BJ (cell line): ENCODE results near the gene ZNF273. TPM values are rescaled to one million over a fixed set of nuclear protein-coding genes. Genes with fewer than 3 reads are reported as not detected.
A peak's percentile ranks its signal among the peaks of the same experiment; 100 is the strongest.

ENCODE experiments used
- CTCF ChIA-PET: fragments of 350-600 bp; formaldehyde crosslinking; extraction: SDS; loops from one replicate; lab custom pipeline; 2021; ENCODE audit warnings: antibody characterized with exemption, inconsistent platforms; lab: Yijun Ruan, JAX
- POLR2A ChIA-PET: fragments of 300-600 bp; sonication (Branson Sonifier 250); formaldehyde crosslinking; extraction: SDS; loops from one replicate; lab custom pipeline; 2021; ENCODE audit warnings: antibody characterized with exemption; lab: Charles Lee
- DNase-seq: peaks from one replicate; pipeline ENCODE4 v3.0.0-alpha.2; 2011; ENCODE audit warnings: low read depth
- H3K27me3 ChIP-seq: 2 replicates; pipeline ENCODE4 v1.6.0; 2011; ENCODE audit warnings: low read length; ENCODE audit not compliant: control insufficient read depth, insufficient read depth
- H3K36me3 ChIP-seq: 2 replicates; pipeline ENCODE4 v1.5.1; 2011; ENCODE audit warnings: low read length; ENCODE audit not compliant: control insufficient read depth, insufficient read depth
- H3K4me3 ChIP-seq: 2 replicates; pipeline ENCODE4 v1.5.1; 2011; ENCODE audit warnings: low read depth, mild to moderate bottlenecking, control low read depth, low read length
- polyA plus RNA-seq: library from polyadenylated mRNA; depleted of rRNA; stranded (reverse); fragments of >200 nt; gene quantifications from 2 replicates; pipeline ENCODE4 v1.2.3, GENCODE V29; 2011
- TF ChIP-seq, protein P1 (sequence below): IDR thresholded peaks from 2 replicates; pipeline ENCODE4 v1.5.1; 2011; ENCODE audit warnings: low read depth, mild to moderate bottlenecking, control low read depth, inconsistent platforms, low read length, moderate library complexity; ENCODE audit not compliant: insufficient read depth

ZNF273 gene
- polyA plus RNA-seq, 1 experiment: 1.3 TPM

DNA sequence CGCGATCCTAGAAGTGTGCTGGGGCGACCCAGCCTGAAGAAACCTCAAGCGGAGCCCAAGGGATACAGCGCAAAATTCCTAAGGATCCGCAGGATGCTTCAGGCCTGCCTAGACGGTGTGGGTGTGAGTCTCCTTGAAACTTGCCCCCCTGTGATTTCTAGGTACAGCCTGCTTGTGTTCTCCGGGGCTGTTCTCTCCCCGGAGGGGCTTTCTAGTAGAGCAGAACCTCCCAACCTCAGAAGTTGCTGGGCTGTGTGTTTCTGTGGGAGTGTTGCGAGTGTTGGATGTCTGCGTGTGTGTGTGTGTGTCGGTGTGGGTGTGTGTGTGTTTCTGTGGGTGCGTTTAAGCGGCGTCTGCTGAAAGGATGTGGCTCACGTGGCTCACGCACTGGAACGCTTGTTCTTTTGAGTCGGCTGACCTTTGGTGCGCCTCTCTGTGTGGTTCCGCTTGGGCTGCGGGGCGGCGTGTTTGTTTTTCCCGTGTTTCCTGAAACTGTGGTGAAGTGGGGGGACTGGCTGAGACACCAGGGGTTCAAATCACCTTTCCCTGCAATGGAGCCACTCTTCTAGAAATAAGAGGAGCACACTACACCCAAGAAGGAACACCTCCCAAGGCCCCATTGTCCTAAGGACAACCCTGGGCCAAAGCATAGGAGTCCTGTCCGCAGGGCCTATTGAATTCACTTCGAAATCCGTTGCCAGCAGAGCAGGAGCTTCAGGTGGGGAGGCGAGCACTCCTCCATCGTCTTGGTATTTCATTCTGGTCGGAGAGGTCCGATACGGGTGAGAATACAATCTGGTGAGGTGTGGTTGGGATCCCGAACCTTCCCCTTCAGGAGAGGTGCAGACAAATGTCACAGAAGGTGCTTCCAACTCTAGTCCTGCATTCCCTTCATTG, 25.1 kb upstream of the ZNF273 start:
- CTCF ChIA-PET: no interaction called here
- TF ChIP-seq, protein P1, sequence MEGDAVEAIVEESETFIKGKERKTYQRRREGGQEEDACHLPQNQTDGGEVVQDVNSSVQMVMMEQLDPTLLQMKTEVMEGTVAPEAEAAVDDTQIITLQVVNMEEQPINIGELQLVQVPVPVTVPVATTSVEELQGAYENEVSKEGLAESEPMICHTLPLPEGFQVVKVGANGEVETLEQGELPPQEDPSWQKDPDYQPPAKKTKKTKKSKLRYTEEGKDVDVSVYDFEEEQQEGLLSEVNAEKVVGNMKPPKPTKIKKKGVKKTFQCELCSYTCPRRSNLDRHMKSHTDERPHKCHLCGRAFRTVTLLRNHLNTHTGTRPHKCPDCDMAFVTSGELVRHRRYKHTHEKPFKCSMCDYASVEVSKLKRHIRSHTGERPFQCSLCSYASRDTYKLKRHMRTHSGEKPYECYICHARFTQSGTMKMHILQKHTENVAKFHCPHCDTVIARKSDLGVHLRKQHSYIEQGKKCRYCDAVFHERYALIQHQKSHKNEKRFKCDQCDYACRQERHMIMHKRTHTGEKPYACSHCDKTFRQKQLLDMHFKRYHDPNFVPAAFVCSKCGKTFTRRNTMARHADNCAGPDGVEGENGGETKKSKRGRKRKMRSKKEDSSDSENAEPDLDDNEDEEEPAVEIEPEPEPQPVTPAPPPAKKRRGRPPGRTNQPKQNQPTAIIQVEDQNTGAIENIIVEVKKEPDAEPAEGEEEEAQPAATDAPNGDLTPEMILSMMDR: no peak
- no peak for DNase-seq
- Histone ChIP-seq H3K4me3 (peak overlapping the region; percentile 11; the same call in 1 of the 2 replicates), H3K27me3 (no peaks in the 10 kb centered on the region), H3K36me3 (no peaks in the 10 kb centered on the region)
- POLR2A ChIA-PET: no interaction called here

DNA sequence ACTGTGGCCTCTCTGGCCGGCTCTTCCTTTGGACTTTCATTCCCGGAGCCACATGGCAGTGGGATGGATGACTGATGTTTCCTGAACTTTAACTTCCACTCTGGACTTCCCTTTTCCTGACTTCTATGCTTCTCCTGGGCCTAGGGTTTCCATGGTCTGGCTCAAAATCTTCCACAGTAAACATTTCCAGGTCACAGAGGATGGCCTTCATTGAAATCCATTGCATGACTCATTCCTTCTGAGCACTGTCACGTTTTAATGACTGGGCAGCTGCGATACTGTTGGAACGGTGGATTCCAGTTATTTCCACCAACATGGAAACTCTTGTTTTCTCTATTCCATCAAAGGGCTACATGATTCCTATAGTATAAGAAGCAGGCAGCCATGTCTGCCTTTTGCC, 24.4 kb upstream of the ZNF273 start:
- no peaks in the 10 kb centered on the region for H3K27me3 ChIP-seq
- CTCF ChIA-PET: no interaction called here
- TF ChIP-seq, protein P1: no peak
- DNase-seq: no peak
- H3K36me3 ChIP-seq: no peaks in the 10 kb centered on the region
- POLR2A ChIA-PET: no interaction called here
- H3K4me3 ChIP-seq: no peak overlapping the region

DNA sequence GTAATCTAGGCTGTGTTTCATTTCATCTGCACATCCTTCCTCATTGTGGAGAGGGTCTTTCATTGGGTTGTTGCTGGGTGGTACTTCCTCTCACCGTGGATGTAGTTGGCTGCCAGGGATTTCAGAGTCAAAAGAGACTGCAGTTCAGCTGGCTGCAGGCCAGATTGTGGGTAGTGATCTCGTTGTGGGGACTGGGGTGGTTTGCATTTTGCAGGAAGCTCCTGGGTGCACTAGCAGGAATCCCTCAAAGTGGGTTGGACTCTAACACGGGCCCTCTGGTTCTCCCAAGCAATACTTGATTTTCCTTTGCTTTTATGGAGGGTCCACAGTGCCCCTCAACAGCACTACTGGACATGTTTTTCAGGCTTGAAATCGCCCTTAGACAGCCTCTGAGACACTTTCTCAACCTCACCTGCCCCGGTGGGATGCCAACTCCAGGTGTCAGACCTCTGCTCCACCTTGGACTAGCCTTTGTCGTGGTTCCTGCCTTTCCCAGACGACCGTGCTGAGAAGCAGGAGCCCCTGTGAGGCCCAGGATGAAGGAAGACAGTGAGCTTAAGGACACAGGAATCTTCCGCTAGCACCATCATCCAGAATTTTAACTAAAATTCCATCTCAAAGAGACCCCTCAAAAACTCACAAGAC, 23.9 kb upstream of the ZNF273 start:
- POLR2A ChIA-PET: no interaction called here
- Histone ChIP-seq H3K4me3 (no peak overlapping the region), H3K27me3 (no peaks in the 10 kb centered on the region; the same call in 1 of the 2 replicates), H3K36me3 (no peaks in the 10 kb centered on the region)
- CTCF ChIA-PET: no interaction called here
- no peak for DNase-seq
- TF ChIP-seq, protein P1: no peak

DNA sequence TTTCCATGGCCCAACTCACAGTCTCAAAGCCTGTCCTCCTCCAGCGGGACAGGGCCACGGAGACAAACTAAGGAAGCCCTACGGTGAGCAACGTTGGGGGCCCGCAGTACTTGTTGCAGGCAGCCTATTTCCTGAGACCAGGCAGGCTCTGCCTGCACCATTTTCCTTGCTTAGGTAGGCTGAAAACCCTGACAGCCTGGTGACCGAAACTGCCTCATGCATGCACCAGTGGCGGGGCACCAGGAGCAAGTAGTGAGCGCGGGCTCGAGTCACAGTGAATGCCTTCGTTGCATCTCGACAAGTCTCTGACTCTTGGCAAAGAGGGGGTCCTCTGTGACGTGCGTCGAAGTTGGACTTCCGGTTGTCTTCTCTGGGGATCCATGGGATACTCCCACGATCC, 23.3 kb upstream of the ZNF273 start:
- H3K4me3 ChIP-seq: no peak overlapping the region
- H3K27me3 ChIP-seq: no peaks in the 10 kb centered on the region; the same call in 1 of the 2 replicates
- ChIA-PET POLR2A (no interaction called here), CTCF (no interaction called here)
- DNase-seq: no peak
- TF ChIP-seq, protein P1: no peak
- no peaks in the 10 kb centered on the region for H3K36me3 ChIP-seq
